ENCODE measurements around the gene EPG5.

GRCh38 chr18:45833846-45834245 is 133.3 kb downstream of the EPG5 start:
- TF ChIP-seq CTCF (IDR thresholded peaks at IDR 0.05) (no peak), EZH2phosphoT487 (IDR thresholded peaks at IDR 0.05) (no peak), EZH2 (IDR thresholded peaks at IDR 0.05) (no peak)

Measured in neural progenitor cell (in vitro differentiated cells).